K562 (cell line): ENCODE results near the gene NLE1. TPM values are rescaled to one million over a fixed set of nuclear protein-coding genes. Genes with fewer than 3 reads are reported as not detected.

Experiments used
- ATF2 ChIP-seq: sonication (generic); formaldehyde crosslinking; IDR thresholded peaks from 2 replicates; pipeline ENCODE4 v1.8.1; 2022; ENCODE audit warnings: missing genetic modification reagents
- CBFA2T2 ChIP-seq: fragments of 450-650 bp; conservative IDR thresholded peaks from 2 replicates; pipeline ENCODE4 v1.6.1; 2017; ENCODE audit warnings: mild to moderate bottlenecking
- CHCHD3 ChIP-seq: fragments of 250-450 bp; sonication (Bioruptor Pico); IDR thresholded peaks from 2 replicates; pipeline ENCODE4 v2.1.2; 2022; ENCODE audit warnings: mild to moderate bottlenecking
- CHD2 ChIP-seq: IDR thresholded peaks from 2 replicates; pipeline ENCODE4 v1.6.1; 2011; ENCODE audit warnings: low read depth, low read length
- E2F1 ChIP-seq: sonication (generic); formaldehyde crosslinking; IDR thresholded peaks from 2 replicates; pipeline ENCODE4 v1.8.1; 2023; ENCODE audit warnings: mild to moderate bottlenecking, missing genetic modification reagents, moderate library complexity
- GABPA ChIP-seq: fragments of 200-800 bp; sonication (Bioruptor generic); conservative IDR thresholded peaks from 2 replicates; pipeline ENCODE4 v1.6.1; 2016; ENCODE audit warnings: low read depth, missing genetic modification characterization, missing compliant biosample characterization
- HMG20A ChIP-seq: fragments of 450-650 bp; formaldehyde crosslinking; conservative IDR thresholded peaks from 2 replicates; pipeline ENCODE4 v1.4.0; 2020; ENCODE audit warnings: mild to moderate bottlenecking, mixed read lengths
- MBD1 ChIP-seq: fragments of 250-450 bp; sonication (Bioruptor Pico); IDR thresholded peaks from 2 replicates; pipeline ENCODE4 v1.8.0; 2022; ENCODE audit warnings: inconsistent platforms
- MITF ChIP-seq: IDR thresholded peaks from 2 replicates; pipeline ENCODE4 v1.6.1; 2014; ENCODE audit warnings: antibody characterized with exemption
- NR2F6 ChIP-seq: fragments of 450-650 bp; formaldehyde crosslinking; IDR thresholded peaks from 2 replicates; pipeline ENCODE4 v1.4.0; 2020; ENCODE audit warnings: mild to moderate bottlenecking
- NR4A1 ChIP-seq, 2 experiments: fragments of 250-450 bp in 1 of 2; fragments of 450-650 bp in 1 of 2; sonication (Bioruptor Pico) in 1 of 2; IDR thresholded peaks; 2 replicates each; pipeline versions ENCODE4 v1.4.0 to v1.6.1; 2016 to 2020; ENCODE audit warnings: mild to moderate bottlenecking in 2 of 2, missing compliant biosample characterization in 1 of 2, missing genetic modification characterization in 1 of 2, moderate library complexity in 1 of 2
- NRF1 ChIP-seq, 2 experiments: fragments of 450-650 bp; IDR thresholded peaks in 1 of 2; conservative IDR thresholded peaks in 1 of 2; 2 replicates each; pipeline ENCODE4 v1.6.1; 2014; ENCODE audit warnings: mild to moderate bottlenecking in 2 of 2
- POLR2G ChIP-seq: fragments of 200-400 bp; formaldehyde crosslinking; IDR thresholded peaks from 2 replicates; pipeline ENCODE4 v1.6.1; 2017; ENCODE audit warnings: low read depth, mild to moderate bottlenecking, antibody characterized with exemption, low read length, moderate library complexity
- PREB ChIP-seq: sonication (generic); formaldehyde crosslinking; IDR thresholded peaks from 2 replicates; pipeline ENCODE4 v1.8.1; 2023; ENCODE audit warnings: mild to moderate bottlenecking, missing genetic modification reagents
- SREBF1 ChIP-seq: fragments of 150-350 bp; IDR thresholded peaks from 2 replicates; pipeline ENCODE4 v1.6.1; 2014; ENCODE audit warnings: antibody characterized with exemption, low read depth, low read length, borderline replicate concordance
- TAF9B ChIP-seq: fragments of 450-650 bp; IDR thresholded peaks from 2 replicates; pipeline ENCODE4 v1.6.1; 2018; ENCODE audit warnings: mild to moderate bottlenecking; ENCODE audit not compliant: partially characterized antibody
- TCF7L2 ChIP-seq: fragments of 150-350 bp; IDR thresholded peaks from 2 replicates; pipeline ENCODE4 v1.6.1; 2016; ENCODE audit warnings: low read depth, mild to moderate bottlenecking, low read length, moderate library complexity
- ZC3H8 ChIP-seq: fragments of 450-650 bp; IDR thresholded peaks from 2 replicates; pipeline ENCODE4 v1.6.1; 2017
- ZNF282 ChIP-seq: sonication (generic); formaldehyde crosslinking; IDR thresholded peaks from 2 replicates; pipeline ENCODE4 v1.8.1; 2023; ENCODE audit warnings: missing genetic modification reagents
- ZNF316 ChIP-seq: fragments of 450-650 bp; IDR thresholded peaks from 2 replicates; pipeline ENCODE4 v1.6.1; 2016
- ZNF583 ChIP-seq: fragments of 250-450 bp; sonication (Bioruptor Pico); IDR thresholded peaks from 2 replicates; pipeline ENCODE4 v1.4.0; 2020
- ZNF707 ChIP-seq: fragments of 250-450 bp; sonication (Bioruptor Pico); conservative IDR thresholded peaks from 2 replicates; pipeline ENCODE4 v1.8.0; 2022; ENCODE audit warnings: inconsistent platforms, mild to moderate bottlenecking, moderate library complexity
- polyA plus RNA-seq, 8 experiments: library from polyadenylated mRNA; depleted of rRNA in 4 of 8; stranded (reverse) in 5 of 8; unstranded in 3 of 8; fragments of >200 nt; fragmentation: Nextera tagmentation in 2 of 8; fragmentation: Illumina TruSeq in 1 of 8; extraction: Ambion mirVana in 2 of 8; extraction: Trizol in 1 of 8; gene quantifications; 2 replicates each; pipeline versions ENCODE4 v1.2.1 to v1.2.3, GENCODE V29; 2011 to 2014; ENCODE audit warnings: inconsistent platforms in 1 of 8, missing spikeins in 1 of 8
- total RNA-seq, 7 experiments: library from RNA; depleted of rRNA in 6 of 7; stranded (reverse); fragments of >200 nt in 6 of 7; fragmentation: Illumina TruSeq in 2 of 7; extraction: Trizol in 2 of 7; gene quantifications; 2 replicates each; pipeline versions ENCODE4 v1.2.1 to v1.2.3, GENCODE V29; 2011 to 2021; ENCODE audit warnings: low replicate concordance in 1 of 7

The NLE1 gene
- total and polyA plus RNA-seq, 9 of the 15 experiments (the other 6 are each of a cell fraction or from before 2014, with no cell fraction given): 3.8 to 69.0 (median 29.4) TPM

GRCh38 chr17:35119370-35120165, 22.5 kb downstream of the NLE1 start, which contains the start of gene RAD51D (continued):
- TF ChIP-seq ATF2: no peak
- no peak for TF ChIP-seq ZNF707 (CRISPR knock-in tag)
- peak; percentile 88 for TF ChIP-seq POLR2G
- no peak for TF ChIP-seq SREBF1
- TF ChIP-seq ZNF316: peak; percentile 65
- no peak for TF ChIP-seq ZNF583 (CRISPR knock-in tag)
- TF ChIP-seq CHCHD3 (CRISPR knock-in tag): no peak
- TF ChIP-seq GABPA (tag): peak; percentile 65
- TF ChIP-seq ZNF282: no peak
- TF ChIP-seq E2F1: peak; percentile 79; the same call in 1 of the 2 replicates
- peak; percentile 81; the same call in 1 of the 2 replicates for TF ChIP-seq CHD2
- TF ChIP-seq TCF7L2: no peak
- peak; percentile 36; the same call in 1 of the 2 replicates for TF ChIP-seq CBFA2T2
- TF ChIP-seq MBD1: no peak
- TF ChIP-seq HMG20A: no peak
- no peak for TF ChIP-seq TAF9B
- TF ChIP-seq NR4A1 (CRISPR knock-in tag; IDR thresholded peaks at IDR 0.05): no peak
- TF ChIP-seq NR4A1 (tag; IDR thresholded peaks at IDR 0.05): peak; percentile 63; the same call in 1 of the 2 replicates
- TF ChIP-seq MITF: no peak
- no peak for TF ChIP-seq PREB
- TF ChIP-seq NRF1 (conservative IDR thresholded peaks at IDR 0.05 in 1 of 2, IDR thresholded peaks at IDR 0.05 in 1 of 2): peak in 1 of 2 experiments; percentile 7; a peak in 3 of 4 replicates
- no peak for TF ChIP-seq NR2F6 (CRISPR knock-in tag)
- no peak for TF ChIP-seq ZC3H8
